Activated naive CD4-positive, alpha-beta T cell treated with anti-CD3 and anti-CD28 coated beads, Interleukin-2, amount 50 U/mL, for 72 hours (primary cell): ENCODE data around the gene TRAK1. TPM values are rescaled to one million over a fixed set of nuclear protein-coding genes. Genes with fewer than 3 reads are reported as not detected.

Experiments
- ATAC-seq, 2 donors: fragments of 150-1000 bp; cut with Tn5 transposase; 2 replicates each; pipeline ENCODE4 v1.10.0; 2021; ENCODE audit warnings: mild to moderate bottlenecking in 2 of 2, moderate library complexity in 2 of 2
- DNase-seq, 2 donors: peaks; one replicate each; pipeline ENCODE4 v3.0.0; 2021 to 2022; ENCODE audit warnings: low spot score in 2 of 2
- H3K27ac Mint-ChIP-seq, 2 donors: one replicate each; pipeline ENCODE4 v1.8.0; 2022; ENCODE audit warnings: mild to moderate bottlenecking in 2 of 2, mixed read lengths in 2 of 2
- H3K36me3 Mint-ChIP-seq, 2 donors: one replicate each; pipeline ENCODE4 v1.8.0; 2022; ENCODE audit warnings: mixed read lengths in 2 of 2
- H3K9me3 Mint-ChIP-seq, 2 donors: one replicate each; pipeline ENCODE4 v1.8.0; 2022; ENCODE audit warnings: mixed read lengths in 2 of 2
- total RNA-seq, 2 donors: library from RNA; stranded (reverse); gene quantifications; one replicate each; pipeline ENCODE4 v1.2.3, GENCODE V29; 2022

Gene TRAK1
- total RNA-seq, 2 donors from 2014 or later, result 19.1 to 33.1 TPM

DNA sequence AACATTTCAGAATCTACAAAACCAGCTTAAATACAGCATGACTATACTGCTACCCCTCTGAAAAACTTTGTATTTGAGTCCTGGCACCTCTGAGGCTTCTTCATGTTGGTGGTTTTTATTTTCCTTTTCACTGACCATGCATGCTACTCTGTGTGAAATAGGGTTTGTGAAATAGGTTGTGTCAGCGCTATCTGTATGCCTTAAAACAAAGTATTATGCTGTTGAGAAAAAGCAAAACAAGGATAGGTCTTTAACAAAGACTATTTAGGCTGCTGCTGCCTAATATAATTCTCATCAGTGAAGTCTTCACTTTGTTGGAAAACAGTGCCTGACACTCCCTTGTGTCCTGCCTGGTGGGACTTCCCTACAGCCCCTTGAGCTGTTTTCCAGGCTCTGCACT lies 28.7 kb upstream of the TRAK1 start:
- H3K36me3 Mint-ChIP-seq, result no peaks in the 10 kb centered on the region

DNA sequence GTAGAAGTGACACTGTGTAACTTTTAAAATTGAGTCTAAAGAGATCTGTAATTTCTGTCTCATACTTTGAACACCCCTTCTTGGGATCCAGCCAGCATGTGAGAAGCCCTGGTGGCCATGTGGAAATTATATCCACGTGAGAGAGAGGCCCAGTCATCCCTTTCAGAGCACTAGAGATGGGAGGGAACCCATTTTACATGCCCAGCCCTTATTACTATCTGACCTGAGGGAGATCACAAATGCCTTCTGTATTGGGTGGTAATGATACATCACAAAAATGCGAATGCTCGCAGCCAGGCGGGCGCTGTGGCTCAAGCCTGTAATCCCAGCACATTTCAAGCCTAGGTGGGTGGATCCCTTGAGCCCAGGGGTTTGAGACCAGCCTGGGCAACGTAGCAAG lies 27.3 kb upstream of the TRAK1 start:
- Mint-ChIP-seq H3K27ac (peak overlapping the region in 1 of 2 donors; percentile 14), H3K36me3 (no peaks in the 10 kb centered on the region), H3K9me3 (no peaks in the 10 kb centered on the region)
- ATAC-seq (no peak), DNase-seq (no peak)

More for the DNA sequence above, 28.7 kb upstream of the TRAK1 start:
- DNase-seq (no peak), ATAC-seq (no peak)
- Mint-ChIP-seq H3K9me3 (no peaks in the 10 kb centered on the region), H3K27ac (no peak overlapping the region)

- no peaks in the 10 kb centered on the region for H3K9me3 Mint-ChIP-seq
- peak overlapping the region in 1 of 2 donors; percentile 32 for H3K27ac Mint-ChIP-seq
- no peak for DNase-seq
- no peaks in the 10 kb centered on the region for H3K36me3 Mint-ChIP-seq
- ATAC-seq, result no peak
Measured at GRCh38 chr3:42066516-42067181, 24.5 kb upstream of the TRAK1 start.

GRCh38 chr3:42067326-42067725 lies 23.8 kb upstream of the TRAK1 start:
- ATAC-seq (no peak), DNase-seq (no peak)
- H3K27ac Mint-ChIP-seq, result no peak overlapping the region
- no peaks in the 10 kb centered on the region for H3K9me3 Mint-ChIP-seq
- H3K36me3 Mint-ChIP-seq, result no peaks in the 10 kb centered on the region

DNA sequence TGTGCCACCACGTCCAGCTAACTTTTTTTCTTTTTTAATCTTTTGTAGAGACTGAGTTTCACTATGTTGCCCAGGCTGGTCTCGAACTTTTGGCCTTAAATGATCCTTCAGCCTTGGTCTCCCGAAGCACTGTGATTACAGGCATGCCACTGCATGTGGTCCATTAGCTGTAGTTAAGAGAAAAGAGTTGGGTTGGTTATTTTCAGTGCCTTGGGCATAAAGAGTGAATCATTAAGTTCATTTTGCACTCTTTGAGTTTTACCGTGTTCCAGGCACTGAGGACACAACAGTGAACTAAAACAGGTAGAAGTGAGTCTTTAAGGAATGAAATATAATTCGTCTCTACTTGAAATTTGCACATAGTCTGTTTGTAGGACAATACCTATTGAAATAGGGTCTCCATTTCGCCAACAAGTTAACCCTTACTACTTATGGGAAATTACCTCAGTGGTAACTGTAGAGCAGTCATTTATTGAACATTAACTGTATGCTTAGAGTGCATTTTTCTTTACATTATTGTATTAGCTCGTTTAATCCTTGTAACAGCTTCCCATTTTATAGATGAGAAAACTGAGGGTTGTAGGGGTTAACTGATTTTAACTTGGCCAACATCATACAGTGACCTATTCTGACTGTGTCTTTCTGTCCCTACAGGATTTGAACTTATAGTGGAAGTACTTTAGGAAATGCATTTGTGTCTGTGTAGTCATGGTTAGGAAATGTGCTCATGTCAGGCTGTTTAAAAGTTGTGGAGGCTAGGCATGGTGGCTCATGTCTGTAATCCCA lies 22.7 kb upstream of the TRAK1 start:
- no peaks in the 10 kb centered on the region for H3K9me3 Mint-ChIP-seq
- ATAC-seq, result no peak
- no peak overlapping the region for H3K27ac Mint-ChIP-seq
- DNase-seq, result no peak
- no peaks in the 10 kb centered on the region for H3K36me3 Mint-ChIP-seq

GRCh38 chr3:42070089-42070488 lies 21.1 kb upstream of the TRAK1 start:
- ATAC-seq (no peak), DNase-seq (no peak)
- H3K36me3 Mint-ChIP-seq, result no peaks in the 10 kb centered on the region
- no peaks in the 10 kb centered on the region for H3K9me3 Mint-ChIP-seq
- no peak overlapping the region for H3K27ac Mint-ChIP-seq

GRCh38 chr3:42070524-42070923 lies 20.6 kb upstream of the TRAK1 start:
- ATAC-seq (no peak), DNase-seq (no peak)
- no peaks in the 10 kb centered on the region for H3K9me3 Mint-ChIP-seq
- no peaks in the 10 kb centered on the region for H3K36me3 Mint-ChIP-seq
- H3K27ac Mint-ChIP-seq, result peak overlapping the region in 1 of 2 donors; percentile 15

DNA sequence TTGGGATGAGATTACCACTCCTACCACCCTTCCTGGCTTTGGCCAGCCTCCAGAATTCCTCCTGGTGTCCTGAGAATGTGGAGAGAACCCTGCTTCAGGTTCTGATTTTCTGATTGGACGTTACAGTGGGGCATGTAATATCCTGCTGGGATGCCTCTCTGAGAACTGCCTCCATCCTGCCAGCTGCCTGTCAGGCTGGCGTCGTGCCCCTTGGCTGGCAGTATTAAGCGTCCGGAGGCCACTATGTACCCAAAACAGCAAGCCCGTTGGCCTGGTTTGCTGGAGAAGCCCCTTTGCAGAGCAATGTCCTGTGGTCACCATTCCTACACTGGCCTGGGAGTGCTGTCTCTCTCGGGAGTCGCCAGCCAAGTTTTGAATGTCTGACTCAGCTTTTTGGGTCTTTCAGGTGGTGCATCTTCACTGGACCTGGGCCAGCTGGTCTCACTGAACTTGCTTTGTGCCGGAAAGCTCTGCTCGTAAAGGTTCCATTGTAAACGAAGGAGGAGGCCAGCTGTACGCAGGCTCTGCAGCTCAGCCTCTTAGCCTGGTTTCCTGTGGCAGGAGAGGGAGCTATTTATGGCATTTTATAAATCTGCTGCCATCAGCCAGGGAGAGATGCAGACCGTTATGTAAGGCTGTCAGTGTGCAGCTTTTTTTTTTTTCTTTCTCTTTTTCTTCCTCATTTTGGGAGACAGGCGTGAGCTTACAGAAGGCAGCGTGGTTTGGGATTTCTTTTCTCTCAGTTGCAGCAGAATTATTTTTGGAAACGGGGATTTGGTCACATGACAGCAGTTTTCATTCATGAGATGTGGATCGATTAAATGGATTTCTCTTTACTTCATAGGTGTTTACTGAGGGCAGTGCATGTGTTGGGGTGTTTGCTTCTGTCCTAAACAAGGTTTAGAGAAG lies 19.0 kb upstream of the TRAK1 start:
- ATAC-seq (no peak), DNase-seq (no peak)
- peaks cover 0 to 9% of the 10 kb centered on the region in 2 donors for H3K36me3 Mint-ChIP-seq
- no peak overlapping the region for H3K27ac Mint-ChIP-seq
- H3K9me3 Mint-ChIP-seq, result peaks cover 0 to 5% of the 10 kb centered on the region in 2 donors

DNA sequence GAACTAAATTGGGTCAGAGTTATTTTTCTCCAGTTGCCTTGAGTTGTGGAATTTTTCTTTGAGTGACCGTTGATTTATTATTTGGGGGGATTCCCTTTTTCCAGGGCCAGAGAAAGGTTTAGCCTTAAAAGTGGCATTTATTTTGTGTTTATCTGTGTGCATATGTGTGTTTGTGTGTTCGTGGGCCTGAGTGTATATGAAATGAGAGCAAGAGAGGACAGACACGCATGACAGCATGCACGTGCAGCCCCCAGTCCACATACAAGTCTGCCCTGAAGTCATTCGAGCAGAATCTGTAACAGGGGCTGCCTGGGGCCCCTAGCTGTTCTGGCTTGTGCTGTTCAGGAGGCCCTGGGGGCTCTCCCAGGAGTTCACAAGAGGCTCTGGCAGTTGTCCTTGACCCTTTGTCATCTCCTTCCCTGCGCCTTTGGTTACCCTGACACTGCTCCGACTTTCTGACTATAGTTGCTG lies 18.3 kb upstream of the TRAK1 start:
- Mint-ChIP-seq H3K36me3 (peaks cover 0 to 15% of the 10 kb centered on the region in 2 donors), H3K27ac (no peak overlapping the region), H3K9me3 (peaks cover 0 to 9% of the 10 kb centered on the region in 2 donors)
- ATAC-seq (no peak), DNase-seq (no peak)

DNA sequence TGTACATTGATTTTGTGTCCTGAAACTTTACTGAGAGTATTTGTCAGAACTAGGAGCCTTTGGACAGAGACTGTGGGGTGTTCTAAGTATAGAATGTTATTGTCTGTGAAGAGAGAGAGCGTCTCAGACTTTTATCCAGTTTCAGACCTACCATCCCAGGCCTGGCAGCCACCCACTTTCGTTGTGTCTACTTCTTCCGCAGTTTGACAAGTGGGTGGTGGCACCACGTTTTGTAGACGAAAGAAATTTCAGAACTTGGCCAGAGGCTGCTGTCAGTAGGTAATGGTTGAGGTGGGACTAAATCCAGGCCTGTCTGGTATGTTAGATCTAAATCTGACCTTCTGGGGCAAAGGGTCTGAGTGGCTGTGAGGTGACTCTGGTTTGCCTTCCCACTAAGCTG lies 13.4 kb upstream of the TRAK1 start:
- H3K27ac Mint-ChIP-seq, result no peak overlapping the region
- H3K36me3 Mint-ChIP-seq, result peaks cover 0 to 35% of the 10 kb centered on the region in 2 donors
- DNase-seq (no peak), ATAC-seq (no peak)
- peaks cover 0 to 14% of the 10 kb centered on the region in 2 donors for H3K9me3 Mint-ChIP-seq

DNA sequence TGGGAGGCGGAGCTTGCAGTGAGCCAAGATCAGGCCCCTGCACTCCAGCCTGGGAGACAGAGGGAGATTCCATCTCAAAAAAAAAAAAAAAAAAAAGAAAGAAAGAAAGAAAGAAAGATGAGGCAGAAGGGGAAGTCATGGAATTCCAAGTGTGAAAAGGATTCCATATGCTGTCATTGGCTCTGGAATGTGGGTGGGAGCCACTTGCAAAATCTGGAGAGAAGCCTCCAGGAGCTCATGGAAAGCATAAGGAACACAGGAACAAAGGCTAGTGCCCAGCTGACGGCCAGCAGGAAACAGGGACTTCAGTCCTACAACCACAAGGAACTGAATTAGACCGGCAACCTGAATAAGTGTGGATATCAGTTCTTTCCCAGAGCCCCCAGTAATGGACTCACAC lies 12.5 kb upstream of the TRAK1 start:
- DNase-seq, result no peak
- Mint-ChIP-seq H3K9me3 (peaks cover 0 to 14% of the 10 kb centered on the region in 2 donors), H3K36me3 (peaks cover 0 to 35% of the 10 kb centered on the region in 2 donors), H3K27ac (no peak overlapping the region)
- no peak for ATAC-seq

DNA sequence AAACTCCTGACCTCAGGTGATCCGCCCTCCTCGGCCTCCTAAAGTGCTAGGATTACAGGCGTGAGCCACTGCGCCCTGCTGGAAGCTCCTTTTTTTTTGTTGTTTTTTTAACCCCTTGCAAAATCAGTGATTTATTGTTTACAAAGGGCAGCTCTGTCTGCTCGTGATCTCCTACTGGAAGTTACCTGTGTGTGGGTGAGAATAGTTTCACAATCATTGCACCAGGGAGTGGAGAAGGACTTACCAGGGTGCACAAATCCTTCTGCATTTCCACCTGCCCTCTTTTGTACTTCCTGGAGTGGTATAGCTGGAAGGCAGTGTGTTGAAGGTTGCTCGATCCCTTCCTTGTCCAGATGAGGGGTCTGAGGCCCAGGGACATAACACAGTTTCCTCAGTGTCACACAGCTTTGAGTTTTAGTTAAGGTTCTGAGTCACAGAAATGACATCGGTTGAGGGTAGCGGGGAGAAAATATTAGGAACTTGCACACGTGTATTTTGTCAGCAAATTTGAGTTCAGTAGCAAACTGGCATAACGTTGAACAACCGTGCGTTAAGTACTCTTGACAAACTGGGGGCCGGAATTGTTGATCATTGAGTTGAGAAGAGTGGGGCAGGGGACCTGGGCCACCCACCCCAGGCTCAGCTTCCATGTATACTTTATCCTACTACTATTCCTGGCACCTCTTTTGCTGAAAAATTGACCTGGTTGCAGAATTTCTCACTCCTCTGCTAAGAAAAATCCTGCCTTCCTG lies 11.3 kb upstream of the TRAK1 start:
- Mint-ChIP-seq H3K27ac (peak overlapping the region; percentile 85 to 94), H3K36me3 (peaks cover 0 to 35% of the 10 kb centered on the region in 2 donors), H3K9me3 (peaks cover 0 to 14% of the 10 kb centered on the region in 2 donors)
- no peak for DNase-seq
- no peak for ATAC-seq

DNA sequence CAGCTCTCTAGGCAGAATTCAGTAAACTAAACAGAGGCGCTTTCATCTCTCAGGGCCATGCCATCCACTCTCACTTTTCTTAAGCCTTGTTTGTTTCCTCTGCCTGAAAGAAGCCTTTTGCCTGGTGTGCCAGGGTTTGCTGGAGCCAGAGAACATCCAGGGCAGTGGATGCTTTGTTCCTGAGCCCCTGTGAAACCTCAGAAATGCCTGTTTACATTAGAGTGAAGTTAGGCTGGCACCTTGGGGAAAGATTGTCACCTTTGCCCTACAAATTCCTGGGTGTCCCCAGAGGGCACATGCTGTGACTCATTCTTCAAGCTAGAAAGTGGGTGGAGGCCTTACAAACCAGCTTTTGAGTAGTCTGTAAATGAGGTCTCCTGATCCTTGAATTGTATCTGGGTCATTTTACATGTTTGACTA lies 10.7 kb upstream of the TRAK1 start:
- Mint-ChIP-seq H3K36me3 (peaks cover 0 to 38% of the 10 kb centered on the region in 2 donors), H3K27ac (peak overlapping the region; percentile 85 to 94), H3K9me3 (peaks cover 0 to 14% of the 10 kb centered on the region in 2 donors)
- DNase-seq (peak in 1 of 2 donors; percentile 38), ATAC-seq (peak; percentile 82 to 93)

DNA sequence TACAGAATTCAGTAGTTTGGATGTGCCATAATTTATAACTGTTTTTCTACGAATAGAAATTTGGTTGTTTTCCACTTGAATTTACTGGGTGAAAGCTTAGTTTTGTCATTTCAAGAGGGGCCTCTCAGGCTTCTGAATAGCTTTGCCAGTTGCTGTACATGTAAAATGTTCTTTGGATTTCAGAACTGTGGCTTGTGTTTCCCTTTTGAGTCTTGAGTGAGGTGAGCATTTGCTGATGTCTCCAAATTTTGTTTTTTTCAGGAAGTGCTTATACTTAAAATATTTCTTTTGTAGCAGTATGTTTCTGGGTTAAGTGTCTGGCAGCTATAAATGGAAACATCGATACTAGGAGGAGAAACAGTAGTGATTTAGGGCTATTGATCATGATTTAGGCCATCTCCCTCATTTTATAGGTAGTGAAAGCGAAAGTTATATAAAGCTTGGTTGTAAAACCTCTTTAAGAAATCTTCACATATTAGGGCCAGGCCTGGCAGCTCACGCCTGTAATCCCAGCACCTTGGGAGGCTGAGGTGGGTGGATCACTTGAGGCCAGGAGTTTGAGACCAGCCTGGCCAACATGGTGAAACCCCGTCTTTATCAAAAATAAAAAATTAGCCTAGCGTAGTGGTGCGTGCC lies 9.2 kb upstream of the TRAK1 start:
- Mint-ChIP-seq H3K36me3 (peaks cover 0 to 33% of the 10 kb centered on the region in 2 donors), H3K27ac (peak overlapping the region; percentile 85 to 88), H3K9me3 (peaks cover 0 to 9% of the 10 kb centered on the region in 2 donors)
- no peak for DNase-seq
- ATAC-seq, result peak in 1 of 2 donors; percentile 76

DNA sequence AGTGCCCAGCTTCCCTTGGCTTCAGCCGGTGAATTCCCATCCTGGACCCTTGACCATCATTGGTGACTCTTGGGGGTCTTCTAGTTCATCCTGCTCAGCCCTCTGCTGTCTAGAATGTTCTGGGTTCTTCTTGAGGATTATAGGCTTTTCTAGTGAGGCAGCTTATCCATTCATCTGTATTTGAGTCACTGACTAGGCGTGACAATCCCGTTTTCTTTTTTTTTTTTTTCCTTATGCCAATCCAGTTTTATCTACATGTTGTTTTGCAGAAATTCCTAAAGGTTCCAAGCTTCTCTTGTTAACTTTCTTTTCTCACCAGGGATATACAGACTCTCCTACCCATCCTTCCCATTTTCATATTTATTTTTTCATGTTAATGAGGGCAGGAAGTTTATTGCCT lies 6.6 kb upstream of the TRAK1 start:
- DNase-seq (no peak), ATAC-seq (no peak)
- Mint-ChIP-seq H3K36me3 (peaks cover 2 to 18% of the 10 kb centered on the region in 2 donors), H3K27ac (no peak overlapping the region), H3K9me3 (no peaks in the 10 kb centered on the region)
